GM12891 (cell line): ENCODE results near the gene THSD4.

Experiments
- POLR2A ChIP-seq: IDR thresholded peaks from 2 replicates; pipeline ENCODE4 v1.6.1; 2011; ENCODE audit warnings: low read depth, low read length, control low read depth
- POLR2AphosphoS5 ChIP-seq: IDR thresholded peaks from 2 replicates; pipeline ENCODE4 v1.6.1; 2011; ENCODE audit warnings: low read depth, low read length, control low read depth
- SPI1 ChIP-seq: IDR thresholded peaks from 2 replicates; pipeline ENCODE4 v1.6.1; 2011; ENCODE audit warnings: low read depth, low read length, control low read depth
- TAF1 ChIP-seq: IDR thresholded peaks from 2 replicates; pipeline ENCODE4 v1.6.1; 2011; ENCODE audit warnings: low read depth, low read length, control low read depth

DNA sequence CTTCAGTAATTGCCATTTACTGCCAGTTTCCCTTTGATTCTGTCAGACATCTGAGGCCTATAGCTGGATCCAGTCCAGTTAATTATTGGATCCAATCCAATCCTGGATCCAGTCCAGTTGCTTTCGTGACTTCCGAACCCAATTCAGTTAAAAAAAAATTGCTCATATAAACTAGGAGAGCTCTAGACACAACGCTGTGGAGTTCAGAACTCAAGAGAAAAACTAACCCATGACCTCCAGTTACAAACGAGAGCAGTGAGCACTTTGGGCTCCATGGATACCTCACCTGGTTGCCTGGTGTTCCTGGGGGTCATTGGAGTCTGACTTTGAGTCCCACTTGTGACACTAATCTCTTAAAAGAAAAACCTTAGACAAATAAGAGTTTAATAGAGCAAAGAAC is 269.8 kb downstream of the THSD4 start:
- TF ChIP-seq POLR2AphosphoS5: no peak
- TF ChIP-seq POLR2A: no peak
- no peak for TF ChIP-seq TAF1
- TF ChIP-seq SPI1: no peak
